Tongue (tissue), 2 donors: ENCODE measurements around the gene C16orf96. TPM values are rescaled to one million over a fixed set of nuclear protein-coding genes. Genes with fewer than 3 reads are reported as not detected.
A peak's percentile ranks its signal among the peaks of the same experiment; 100 is the strongest.

Source experiments
- DNase-seq: peaks from one replicate; pipeline ENCODE4 v3.0.0-alpha.2; 2015
- total RNA-seq: library from RNA; depleted of rRNA; stranded (reverse); fragments of >200 nt; gene quantifications from one replicate; pipeline ENCODE4 v1.2.3, GENCODE V29; 2014

C16orf96 gene
- total RNA-seq, result 0.72 TPM

DNA sequence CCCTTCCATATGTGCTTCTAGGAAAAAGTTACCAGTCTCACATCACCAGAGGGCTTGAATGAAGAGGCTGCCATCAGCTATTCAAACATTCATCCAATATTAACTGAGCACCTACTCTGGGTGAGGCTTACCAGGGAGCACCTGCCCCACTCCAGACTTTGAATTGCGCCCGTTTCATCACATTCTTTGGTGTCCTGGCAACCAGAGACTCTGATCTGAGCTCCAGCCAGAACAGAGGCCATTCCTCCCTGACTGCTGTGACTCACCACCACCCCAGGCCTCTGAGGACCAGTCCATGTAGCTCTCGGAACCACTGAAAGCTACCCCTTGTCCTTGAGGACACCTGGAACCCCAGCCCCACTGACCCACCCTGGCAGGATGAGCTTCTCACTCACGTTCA is at the start of gene C16orf96:
Gene C16orf96 (plus strand): TSS at position 229 of the 400 bp plus-strand sequence. CDS start 150 bp downstream, at position 379.
- DNase-seq, result no peak

DNA sequence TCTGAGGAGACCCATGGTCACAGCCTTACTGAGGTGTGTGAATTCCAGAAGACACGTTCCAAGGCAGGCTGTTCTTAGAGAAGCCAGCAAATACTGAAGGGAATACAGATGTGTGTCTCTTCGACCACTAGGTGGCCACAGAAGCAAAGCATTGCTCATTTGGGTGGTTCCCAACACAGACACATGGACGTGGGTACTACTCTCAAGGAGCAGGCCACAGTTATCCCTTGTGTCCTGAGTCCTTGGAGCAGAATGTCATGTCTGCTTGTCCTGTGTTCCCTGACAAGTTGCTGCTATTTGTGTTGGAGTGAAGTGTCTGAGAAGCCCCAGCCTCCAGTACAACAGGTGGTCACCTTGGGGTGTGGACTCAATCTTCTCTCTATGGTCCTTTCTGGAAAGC is 49.7 kb upstream of the C16orf96 start:
- peak; percentile 91 for DNase-seq

DNA sequence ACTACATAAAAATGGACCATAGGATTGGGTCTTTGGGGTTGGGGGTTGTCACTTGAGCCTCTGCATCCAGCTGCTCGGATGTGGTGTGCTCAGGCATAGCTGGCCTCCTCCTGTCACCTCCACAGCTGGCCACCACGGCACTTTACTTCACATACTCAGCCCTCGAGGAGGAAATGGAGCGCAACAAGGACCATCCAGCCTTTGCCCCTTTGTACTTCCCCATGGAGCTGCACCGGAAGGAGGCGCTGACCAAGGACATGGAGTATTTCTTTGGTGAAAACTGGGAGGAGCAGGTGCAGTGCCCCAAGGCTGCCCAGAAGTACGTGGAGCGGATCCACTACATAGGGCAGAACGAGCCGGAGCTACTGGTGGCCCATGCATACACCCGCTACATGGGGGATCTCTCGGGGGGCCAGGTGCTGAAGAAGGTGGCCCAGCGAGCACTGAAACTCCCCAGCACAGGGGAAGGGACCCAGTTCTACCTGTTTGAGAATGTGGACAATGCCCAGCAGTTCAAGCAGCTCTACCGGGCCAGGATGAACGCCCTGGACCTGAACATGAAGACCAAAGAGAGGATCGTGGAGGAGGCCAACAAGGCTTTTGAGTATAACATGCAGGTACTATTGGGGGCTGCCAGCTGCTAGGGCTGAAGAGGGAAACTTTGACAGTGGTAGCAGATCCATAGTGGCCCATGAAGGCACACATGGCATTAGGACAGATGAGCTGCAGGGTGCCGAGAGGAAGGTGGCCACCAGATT is 48.4 kb upstream of the C16orf96 start:
- DNase-seq, result no peak

DNA sequence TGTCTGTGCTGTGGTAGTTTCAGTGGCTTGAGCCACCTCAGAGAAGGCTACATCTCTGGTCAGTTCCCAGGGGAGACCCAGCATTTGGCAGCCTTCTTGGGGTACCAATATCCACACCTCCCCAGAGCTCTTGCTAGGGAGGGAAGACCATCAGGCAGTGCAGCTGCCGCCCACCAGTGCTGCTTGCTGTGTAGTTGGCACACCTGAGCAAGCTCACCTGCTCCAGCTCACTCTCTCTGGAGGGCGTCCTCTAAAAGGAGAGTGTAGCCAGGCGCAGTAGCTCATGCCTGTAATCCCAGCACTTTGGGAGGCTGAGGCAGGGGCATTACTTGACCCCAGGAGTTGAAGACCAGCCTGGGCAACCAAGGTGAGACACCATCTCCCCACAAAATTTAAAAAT is 47.3 kb upstream of the C16orf96 start:
- no peak for DNase-seq

DNA sequence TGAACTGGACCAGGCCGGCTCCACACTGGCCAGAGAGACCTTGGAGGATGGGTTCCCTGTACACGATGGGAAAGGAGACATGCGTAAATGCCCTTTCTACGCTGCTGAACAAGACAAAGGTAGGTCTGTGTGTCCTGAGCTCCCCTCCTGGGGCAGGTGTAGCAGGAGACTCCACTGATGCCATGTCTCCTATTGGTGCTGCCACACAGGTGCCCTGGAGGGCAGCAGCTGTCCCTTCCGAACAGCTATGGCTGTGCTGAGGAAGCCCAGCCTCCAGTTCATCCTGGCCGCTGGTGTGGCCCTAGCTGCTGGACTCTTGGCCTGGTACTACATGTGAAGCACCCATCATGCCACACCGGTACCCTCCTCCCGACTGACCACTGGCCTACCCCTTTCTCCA is 46.7 kb upstream of the C16orf96 start:
- no peak for DNase-seq

DNA sequence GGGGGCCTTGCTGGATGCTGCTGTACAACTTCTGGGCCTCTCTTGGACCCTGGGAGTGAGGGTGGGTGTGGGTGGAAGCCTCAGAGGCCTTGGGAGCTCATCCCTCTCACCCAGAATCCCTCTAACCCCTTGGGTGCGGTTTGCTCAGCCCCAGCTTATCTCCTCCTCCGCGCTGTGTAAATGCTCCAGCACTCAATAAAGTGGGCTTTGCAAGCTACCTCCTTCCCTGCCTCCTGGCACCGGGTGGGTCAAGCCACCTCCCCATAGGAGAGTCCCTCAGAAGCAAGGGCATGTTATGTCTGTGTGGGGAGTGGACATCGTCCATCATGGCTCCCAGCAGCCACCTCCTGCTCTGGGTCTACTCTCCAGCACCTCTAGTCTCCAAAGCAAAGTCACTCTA is 46.0 kb upstream of the C16orf96 start:
- no peak for DNase-seq

DNA sequence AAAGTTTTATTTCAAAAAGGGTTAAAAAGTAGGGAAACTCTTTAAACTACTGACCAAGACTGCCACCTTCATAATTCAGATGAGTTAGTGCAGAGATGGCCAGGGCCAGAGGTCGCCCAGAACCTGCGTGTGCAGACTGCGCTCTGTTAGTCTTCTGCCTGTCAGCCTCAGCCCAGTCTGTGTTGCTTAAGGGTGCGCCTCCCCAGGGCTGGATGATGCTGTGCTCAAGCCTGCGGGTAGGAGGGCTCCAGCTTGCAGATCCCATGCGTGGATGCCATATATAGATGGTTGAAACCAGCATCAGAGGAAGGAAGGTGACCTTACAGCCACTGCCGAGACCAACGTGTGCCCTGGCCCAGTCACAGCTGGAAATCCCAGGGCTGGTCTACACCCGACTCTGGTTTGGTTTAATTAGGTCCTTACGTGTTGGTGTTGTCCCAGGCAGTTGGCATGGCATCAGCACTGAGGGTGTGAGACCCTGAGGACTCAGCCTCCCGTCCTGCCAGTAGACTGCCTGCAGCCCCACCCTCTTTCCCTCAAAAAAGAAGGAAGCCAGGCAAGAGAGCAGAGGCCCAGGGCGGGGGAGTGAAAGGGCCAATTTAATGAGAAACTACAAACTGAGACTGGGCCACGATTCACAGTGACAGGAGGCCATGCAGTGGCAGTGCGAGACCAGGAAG is 45.3 kb upstream of the C16orf96 start:
- no peak for DNase-seq

DNA sequence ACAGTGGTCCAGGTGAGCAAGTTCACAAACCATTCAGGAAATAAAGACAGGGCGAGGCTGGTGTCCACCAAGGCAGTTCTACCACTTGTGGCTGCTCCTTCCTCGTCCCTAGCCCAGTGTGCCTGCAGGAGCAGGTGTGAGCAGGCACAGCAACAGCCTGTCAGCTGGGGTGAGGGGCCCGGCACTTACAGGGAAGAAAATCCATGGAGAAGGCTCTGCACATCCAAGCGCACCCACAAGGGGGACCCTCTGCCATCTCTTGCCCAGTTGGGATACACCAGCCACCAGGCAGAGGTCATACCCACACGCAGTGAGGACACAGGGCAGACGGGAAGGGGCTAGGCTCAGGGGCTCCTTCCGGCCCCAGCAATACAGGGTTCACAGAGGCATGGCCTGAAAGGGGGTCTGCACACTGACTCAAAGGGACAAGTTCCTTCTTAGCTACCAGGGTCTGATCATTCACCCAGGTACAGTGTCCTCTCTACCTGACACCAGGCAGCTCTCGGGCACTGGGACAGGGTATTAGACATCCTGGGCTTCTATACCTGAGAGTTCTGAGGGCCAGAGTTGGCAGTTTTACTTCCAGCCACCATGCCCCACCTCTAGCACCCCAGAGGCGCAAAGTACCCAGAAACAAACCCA is 44.6 kb upstream of the C16orf96 start:
- peak; percentile 79 for DNase-seq

DNA sequence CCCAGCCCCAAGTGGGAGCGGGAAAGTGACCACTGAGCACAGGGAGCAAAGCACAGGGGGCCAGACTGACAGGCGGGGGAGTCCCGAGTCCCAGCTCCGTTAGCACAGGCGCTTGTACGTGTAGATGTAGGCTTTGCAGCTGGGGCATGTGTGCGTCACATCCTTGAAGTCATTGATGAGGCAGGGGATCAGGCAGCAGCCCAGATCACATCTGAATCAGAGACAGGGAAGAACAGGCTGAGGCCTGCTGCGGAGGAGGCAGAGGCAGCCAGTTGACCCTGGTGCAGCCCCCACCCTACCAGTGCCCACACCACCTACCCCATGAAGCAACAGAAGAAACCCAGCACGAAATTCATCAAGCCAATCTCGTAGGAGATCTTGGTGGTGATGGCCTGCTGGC is 43.7 kb upstream of the C16orf96 start:
- DNase-seq, result no peak

DNA sequence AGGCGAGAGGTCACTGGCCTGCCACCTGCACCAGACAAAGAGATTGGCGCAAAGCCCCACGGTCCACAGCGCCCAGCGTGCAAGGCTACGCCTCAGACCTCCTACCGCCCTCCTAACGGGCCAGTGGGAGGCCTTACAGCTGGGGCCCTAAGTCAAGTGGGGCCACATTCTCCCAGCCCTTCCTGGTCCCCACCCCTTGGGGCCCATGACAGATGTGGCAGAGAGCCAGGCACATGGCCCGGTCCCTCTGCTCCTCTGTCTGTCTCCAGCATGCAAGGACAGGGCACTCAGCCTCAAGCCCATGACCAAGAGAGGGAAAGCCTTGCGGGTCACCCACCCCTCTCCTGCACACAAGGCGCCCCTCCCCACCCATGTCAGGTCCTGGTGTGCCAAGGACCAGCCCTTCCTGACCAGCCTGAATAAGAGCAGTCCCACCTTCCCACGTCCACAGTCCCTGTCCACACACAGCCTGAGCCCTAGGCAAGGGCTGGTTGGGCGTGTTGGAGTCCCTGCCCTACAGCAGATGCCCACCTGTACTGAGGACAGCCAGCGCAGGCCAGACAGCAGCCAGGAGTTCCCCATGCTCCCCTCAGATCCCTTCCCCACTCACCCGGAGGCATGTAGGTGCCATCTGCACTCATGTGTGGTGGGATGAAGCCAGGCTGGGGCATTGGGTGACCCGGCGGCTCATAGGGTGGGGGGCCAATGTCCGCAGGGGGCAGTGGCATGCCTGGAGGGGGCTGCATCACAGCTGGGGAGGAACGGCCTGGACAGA is 42.9 kb upstream of the C16orf96 start:
- no peak for DNase-seq

DNA sequence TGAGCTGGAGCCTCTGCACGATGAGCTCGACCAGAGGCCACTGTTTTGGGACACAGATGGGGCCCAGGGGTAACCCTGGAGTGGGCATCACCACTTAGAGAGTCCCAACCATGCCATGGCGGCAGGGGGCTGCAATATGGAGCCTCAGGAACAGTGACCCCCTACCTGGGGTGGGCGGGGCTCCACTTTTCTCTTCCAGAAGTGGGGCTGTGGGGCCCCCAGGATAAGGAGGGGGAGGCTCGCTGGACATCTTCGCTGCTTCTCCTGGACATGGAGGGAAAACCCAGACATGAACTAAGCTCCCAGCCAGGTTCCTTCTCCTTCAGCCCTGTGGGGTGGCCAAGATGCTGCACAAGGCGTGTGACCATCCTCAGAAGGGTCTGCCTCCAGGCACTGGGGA is 42.3 kb upstream of the C16orf96 start:
- no peak for DNase-seq

DNA sequence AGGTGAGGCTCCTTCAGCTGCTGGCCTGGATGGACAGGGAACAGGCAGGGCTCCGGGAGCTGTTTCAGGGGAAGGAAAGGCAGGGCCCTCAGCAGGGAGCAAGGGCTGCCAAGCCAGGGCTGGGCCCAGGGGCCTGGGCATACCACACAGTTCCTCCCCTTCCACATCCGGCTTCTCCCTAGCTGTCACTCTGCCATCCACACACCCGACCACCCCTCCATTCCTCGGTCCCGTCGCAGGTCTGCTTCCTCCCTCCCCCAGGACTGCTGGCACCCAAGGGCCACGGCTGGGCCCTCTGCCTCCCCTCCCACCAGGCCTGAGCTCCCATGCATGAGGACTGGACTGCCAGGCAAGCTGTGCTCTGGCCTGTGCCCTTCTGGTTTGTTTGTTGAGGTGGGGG is 41.5 kb upstream of the C16orf96 start:
- DNase-seq, result no peak

DNA sequence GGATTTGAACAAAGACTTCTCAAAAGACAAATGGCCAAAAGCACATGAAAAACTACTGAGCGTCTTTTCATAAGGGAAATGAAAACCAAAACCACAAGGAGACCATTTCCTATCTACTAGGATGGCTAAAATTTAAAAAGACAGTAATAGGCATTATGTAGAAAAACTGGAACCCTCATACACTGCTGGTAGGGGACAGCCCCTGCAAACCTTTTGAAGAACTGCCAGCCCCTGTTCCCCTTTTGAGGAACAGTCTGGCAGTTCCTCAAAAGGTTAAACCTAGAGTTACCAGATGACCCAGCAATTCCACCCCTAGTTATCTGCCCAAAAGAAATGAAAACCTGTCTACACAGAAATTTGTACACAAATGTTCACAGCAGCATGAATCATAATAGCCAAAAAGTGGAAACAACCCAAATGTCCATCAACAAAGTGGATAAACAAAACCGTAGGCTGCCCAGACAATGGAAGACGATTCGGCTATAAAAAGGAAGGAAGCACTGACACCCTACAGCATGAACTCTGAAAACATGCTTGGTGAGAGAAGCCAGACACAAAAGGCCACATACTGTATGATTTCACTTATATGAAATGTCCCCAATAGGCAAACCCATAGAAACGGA is 40.4 kb upstream of the C16orf96 start:
- peak; percentile 30 for DNase-seq

DNA sequence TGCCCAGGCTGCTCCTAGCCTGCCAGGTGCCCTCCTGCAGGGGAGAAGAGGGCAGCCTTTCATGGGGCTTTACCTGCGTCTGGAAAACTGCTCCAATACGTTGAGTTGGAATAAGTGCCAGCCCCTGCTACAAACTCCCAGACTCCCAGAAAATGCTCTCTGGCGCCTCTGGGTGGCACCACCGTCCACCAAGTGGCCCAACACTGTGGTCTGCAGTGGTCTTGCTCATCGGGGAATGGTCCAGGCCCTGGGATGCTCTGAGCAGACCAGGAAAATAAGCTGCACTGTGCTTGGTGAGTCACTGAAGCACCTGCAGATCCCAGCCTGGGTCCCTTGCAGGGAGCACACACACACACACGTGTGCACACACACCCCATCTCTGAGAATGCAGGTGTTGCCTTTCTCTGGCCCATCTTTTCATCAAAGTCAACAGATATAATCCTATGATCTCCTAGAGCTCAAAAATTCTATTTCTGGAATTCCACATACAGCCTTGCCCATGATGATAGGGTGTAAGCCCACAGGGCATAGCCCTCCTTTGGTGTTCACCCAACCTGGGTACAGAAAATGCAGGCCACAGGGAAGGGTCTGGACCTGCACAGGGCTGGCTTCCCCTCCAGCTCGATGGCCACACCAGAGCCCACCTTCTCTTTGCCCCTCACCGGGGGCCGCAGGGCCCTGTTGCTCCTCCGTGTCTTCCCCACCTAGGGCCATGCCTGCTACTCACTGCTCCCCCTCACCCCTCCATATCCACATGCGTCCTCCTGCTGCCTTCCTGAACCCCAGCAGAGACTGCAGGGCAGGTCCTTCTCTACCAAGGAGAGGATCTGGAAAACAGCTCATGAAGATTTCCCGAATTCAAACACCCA is 38.1 kb upstream of the C16orf96 start:
- peak; percentile 73 for DNase-seq

DNA sequence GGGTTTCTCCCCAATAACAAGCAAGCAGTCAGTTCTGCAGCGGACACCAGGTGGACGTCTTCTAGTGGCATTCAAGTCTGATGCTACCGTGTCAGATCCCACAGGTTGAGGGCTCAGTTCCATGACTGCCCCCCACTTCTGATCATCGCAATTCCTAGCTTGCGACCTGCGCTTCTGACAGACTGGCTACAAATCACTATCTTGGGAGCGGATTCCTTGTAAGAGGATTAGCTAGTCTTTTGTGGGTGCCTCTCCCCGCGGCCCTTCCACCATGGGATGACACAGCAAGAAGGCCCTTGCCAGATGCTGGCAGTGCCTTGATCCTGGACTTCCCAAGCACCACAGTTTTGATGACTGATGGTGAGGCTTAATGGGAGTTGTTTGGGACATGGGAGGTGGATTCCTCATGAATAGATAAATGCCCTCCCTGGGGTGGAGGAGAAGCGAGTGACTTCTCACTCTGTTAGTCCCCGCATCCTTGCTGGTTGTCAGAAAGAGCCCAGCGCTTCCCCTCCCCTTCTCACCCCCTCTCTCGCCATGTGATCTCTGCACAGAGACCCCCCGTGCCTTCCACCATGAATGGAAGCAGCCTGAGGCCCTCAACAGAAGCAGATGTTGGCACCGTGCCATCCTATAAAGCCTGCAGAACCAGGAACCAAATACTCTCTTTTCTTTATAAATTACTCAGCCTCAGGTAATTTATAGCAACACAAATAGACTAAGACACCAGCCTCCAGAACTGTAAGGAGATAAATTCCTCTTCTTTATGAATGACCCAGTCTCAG is 36.7 kb upstream of the C16orf96 start:
- no peak for DNase-seq

DNA sequence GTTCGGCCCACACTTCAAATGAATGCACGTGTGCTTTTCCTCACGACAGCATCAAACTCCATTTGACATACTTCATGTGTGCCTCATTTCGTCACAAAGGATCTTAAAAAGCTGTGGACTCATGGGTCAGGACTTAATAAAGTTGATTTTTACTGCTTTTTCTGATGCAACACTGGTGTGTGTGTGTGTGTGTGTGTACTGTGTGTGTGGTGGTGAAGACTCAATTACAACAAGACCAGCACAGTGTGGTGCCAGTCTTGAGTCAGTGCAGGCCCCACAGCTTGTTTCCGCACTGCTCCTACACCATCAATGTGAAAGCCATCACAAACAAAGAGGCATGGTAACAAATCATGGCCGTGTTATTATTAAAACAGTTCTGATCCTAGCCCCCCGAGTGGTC is 35.2 kb upstream of the C16orf96 start:
- DNase-seq, result no peak

DNA sequence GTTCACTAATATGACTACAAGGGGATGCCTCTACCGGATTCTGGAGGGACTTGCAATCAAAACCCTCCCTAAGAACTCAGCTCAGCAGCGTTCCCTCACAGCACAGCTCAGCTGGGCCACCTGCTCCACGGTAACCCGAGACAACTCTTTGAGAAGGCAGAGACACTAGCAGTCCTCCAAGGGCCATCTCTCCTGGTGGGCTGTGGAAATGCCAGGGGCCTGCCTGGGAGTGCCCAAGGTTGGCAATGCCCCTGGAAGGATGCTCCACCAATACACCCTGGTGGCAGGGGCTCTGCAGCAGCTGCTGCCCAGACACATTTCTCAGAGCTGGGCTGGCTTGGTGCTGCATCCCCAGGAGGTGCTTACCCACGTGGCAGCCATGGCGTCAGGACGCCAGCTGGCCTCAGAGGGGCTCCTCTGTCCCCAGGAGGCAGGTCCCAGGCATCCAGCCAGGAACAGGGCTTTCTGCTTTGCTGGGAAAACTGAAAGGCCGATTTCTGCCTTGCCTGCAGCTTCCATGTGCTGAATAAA is 34.0 kb upstream of the C16orf96 start:
- peak; percentile 80 for DNase-seq

DNA sequence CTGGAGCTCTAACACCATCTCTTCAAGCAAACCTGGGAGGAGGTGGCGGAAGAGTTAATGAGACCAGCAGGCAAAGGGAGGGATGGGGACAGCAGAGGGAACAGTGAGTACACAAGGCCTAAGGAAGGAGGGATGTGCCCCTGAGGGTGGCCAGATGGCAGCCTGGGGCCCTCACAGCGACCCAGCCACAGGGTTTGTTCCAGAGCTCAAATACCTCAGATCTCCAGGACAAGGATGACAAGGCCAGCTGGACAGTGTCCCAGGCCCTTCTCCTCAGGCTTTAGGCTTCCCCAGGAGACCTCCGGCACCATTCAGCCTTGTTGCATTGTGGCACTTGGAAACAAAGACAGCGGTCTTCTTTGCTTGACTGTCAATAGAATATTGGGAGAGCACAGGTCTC is 32.5 kb upstream of the C16orf96 start:
- DNase-seq, result no peak

DNA sequence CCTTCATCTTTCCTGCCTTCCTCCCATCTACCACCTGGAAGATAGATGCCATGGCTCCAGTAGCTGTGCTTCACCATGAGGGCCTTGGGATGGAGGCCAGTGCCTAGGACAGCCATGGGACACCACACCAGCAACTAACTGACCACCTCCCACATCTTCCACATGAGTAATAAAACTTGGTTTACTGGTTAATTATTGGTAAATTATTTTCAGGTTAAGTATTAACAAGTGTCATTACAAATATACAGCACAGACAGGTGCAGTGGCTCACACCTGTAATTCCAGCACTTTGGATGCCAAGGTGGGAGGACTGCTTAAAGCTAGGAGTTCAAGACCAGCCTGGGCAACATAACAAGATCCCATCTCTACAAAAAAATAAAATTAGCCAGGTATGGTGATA is 31.6 kb upstream of the C16orf96 start:
- DNase-seq, result no peak

DNA sequence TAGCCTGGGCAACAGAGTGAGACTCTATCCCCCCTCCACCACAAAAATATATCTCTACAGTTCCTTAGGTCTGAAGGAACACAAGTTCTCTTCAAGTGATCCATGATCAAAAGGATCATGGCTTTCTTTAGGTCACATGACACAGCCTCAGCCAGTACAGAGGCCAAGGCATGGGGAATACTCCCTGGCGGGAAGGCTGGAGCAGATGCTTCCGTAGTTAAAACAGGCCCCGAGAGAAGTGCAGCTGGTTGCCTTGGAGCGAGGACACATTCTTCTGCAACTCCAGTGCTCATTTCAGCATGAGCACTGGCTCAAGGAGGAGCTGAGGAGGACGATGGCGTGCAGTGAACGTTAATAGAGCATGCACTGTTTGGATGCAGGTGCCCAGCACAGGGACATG is 31.1 kb upstream of the C16orf96 start:
- peak; percentile 72 for DNase-seq
